HG02840 (cell line): ENCODE measurements around the gene MYOZ3.

Experiments used
- ATAC-seq: cut with Tn5 transposase; IDR thresholded peaks from one replicate; pipeline ENCODE4 v1.9.1; 2021; ENCODE audit warnings: mild to moderate bottlenecking, moderate library complexity, moderate number of reproducible peaks; ENCODE audit not compliant: unreplicated experiment, low FRiP score

Gene MYOZ3, protein sequence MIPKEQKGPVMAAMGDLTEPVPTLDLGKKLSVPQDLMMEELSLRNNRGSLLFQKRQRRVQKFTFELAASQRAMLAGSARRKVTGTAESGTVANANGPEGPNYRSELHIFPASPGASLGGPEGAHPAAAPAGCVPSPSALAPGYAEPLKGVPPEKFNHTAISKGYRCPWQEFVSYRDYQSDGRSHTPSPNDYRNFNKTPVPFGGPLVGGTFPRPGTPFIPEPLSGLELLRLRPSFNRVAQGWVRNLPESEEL

DNA sequence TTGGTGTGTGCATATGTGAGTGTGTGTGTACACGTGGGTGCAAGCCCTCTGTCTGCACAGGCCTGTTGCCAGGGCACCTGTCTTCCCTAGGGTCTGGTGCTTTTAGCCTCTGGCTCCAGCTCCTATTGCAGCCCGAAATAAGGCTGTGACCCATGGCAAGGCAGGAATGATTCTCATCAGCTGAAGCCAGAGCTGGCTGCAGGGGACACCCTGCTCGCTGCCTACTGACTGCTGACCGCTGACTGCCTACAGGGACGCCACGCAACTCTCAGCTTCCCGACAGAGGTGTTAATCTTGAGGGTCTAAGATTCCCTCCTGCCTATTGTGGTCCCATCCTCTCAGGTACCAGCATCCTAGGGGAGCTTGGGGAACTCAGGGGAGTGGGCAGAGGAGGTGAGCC lies at the start of gene MYOZ3:
Gene MYOZ3 (plus strand): TSS at position 166 of the 400 bp plus-strand sequence. CDS start 1,691 bp downstream, outside the sequence.
- no peak for ATAC-seq

DNA sequence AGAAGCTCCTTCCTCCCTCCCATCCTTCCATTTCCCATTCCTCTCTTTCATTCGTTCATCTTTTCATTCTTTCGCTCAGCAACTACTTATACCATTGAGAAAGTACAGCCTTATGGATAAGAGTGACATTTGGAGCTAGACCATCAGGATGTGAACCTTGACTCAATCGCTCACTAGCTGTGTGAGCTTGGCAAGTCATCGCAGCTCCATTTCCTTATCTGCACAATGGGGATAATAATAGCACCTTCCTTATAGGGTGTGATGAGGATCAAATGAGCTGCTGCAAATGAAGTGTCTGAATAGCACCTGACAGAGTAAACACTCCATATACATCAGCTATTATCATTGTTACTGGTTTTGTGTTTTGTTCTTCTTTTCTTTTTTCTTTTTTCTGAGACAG lies 48.6 kb upstream of the MYOZ3 start:
- no peak for ATAC-seq

DNA sequence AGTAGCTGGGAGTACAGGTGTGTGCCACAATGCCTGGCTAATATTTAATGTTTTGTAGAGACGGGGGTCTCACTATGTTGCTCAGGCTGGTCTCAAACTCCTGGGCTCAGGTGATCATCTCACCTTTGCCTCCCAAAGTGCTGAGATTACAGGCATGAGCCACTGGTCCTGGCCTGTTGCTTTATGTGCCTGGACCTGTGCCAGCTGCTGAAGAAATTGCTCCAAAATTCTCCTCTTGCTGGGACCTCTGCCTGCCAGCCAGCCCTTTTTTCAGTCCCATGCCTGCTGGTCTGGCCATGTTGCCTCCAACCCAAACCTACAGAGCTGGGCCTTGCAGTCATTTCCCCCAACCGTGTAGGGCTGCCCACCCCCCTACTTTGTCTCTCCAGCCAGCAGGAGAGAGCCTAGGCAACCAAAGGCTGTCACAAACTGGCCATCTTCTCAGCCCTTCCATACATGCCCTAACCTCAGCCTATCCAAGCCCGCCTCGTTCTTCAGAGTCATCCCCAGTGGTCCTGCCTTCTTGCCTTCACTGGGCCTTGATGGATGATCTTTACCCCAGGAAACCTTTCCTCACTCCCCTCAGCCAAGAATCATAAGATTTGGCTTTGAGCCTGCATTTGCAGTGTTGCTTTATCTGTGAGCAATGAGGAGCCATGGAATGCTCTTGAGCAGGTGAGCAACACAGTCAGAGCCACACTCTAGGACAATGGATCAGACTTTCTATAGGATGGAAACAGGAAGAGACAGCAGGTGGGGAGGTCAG lies 48.0 kb upstream of the MYOZ3 start:
- no peak for ATAC-seq

DNA sequence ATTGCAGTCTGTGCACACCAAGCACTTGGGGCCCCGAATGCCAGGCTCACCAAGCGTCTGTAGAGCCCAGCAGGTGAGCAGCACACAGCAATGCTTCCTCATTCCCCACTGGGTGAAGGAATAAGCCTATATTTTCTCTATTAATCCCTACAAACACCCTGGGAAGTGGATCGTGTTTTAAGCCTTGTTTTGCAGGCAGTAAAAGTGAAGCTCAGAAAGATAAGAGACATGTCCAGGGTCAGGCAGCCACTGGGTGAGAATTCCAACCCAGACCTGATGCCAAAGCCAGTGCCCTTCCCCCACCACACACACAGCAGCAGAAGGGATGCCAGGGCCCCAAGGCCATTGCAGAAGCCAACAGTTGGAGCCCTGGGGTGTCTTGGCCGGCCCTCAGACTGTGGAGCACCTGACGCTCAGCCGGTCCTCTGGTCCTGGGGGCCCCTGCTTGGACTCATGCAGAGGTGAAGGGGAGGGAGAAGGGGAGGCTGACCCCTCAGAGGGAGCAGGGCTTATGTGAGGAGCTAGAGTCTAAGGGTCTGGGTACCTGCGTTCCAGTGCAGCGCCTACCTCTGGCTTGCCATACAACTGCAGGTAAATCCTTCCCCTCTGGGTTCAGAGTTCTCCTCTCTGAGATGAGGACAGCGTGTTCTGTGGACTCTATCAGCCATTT lies 46.9 kb upstream of the MYOZ3 start:
- no peak for ATAC-seq

DNA sequence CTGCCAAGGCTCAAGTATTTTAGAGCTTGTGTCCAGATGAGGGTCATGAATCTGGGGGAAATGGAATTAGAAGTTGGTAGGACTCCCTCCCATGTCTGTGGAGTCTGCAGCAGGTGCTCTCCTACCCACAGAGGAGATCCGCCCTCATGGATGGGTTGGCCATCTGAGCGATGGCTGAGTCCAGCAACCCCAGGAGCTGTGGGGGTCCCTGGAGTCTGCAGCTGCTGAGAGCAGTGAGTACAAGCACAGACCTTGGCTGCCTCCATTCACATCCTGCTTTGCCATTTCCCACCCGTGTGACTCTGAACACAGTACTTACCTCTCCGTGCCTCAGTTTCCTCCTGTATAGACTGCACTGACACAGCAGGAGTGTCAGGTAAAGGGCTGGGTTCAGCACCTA lies 46.4 kb upstream of the MYOZ3 start:
- ATAC-seq = no peak

DNA sequence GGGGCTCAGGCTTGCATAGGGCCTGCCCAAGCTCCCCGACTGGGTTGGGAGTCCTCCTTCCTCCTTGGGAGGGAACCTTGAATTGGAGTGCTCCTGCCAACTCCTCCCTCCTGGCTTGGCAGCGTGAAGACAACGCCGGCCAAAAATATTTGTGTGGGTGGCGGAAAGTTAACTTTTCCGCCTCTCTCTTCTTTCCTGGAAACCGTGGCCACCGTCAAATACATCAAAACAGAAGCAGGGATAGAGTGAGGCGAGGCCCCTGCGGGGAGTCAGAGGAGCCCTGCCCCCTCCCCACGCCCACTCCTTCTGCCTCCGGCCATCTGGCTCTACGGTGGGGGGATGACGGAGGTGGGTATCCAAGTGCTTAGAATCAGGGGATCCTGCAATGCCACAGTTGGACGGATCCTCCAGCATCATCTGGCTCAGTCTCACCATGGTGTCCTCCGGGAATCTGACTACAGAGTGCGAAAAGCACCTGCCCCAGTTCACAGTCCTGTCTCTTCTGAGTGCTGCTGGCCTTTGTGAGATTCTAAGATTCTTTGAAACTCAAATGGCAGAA lies 45.8 kb upstream of the MYOZ3 start:
- no peak for ATAC-seq

DNA sequence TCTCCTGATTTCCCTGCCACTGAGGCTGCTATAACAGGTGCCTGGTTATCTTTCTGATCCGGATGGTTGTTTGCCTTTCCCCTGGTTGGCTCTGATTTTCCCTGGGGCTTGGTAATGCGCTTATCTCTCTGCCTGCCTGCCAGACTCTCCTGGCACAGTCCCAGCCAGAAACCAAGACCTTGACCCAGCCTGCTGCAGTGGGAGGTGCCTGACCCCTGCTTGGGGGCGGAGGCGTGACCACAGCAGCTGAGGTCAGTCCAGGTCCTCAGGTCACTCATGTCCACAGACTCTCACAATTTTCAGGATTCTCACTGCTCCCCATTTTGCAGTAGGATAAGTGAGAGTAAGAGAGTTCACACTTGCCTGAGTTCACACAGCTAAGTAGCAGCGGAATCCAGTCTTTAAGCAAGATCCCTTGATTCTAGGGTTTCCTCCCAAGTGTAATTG lies 45.0 kb upstream of the MYOZ3 start:
- no peak for ATAC-seq

DNA sequence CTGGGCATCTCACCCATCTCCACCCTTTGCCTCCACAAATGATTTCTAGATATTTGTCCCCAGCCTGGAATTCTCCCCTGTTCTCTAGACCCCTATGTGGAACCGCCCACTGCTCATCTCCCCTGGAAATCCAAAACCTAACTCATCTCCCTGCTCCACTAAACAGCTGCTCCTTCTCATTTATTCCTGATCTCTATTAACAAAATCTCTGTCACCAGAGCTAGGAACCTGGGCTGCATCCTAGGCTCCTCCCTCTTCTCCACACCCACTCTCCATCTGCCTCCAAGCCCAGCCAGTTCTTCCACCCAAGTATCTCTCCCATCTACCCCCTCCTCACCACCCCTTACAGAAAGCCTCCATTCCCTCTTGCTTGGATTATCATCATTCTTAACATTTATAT lies 44.5 kb upstream of the MYOZ3 start:
- no peak for ATAC-seq

DNA sequence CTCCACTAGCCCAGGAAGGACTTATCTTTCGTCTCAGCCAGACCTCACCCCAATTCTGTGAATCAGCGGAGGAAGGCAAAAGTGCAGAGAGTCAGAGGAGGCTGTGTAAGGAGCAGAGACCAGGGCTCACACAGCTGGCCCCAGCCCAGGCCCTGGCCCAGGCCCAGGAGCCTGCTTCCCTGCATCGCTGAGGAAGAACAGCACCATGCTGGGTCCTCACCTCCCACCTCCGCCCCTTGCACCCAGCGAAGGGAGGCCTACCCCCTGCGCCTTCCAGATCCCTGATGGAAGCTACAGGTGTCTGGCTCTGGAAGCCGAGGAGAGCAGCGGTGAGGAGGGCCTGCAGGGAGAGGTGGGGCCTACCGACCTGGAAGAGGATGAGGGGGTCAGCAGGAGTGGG lies 42.9 kb upstream of the MYOZ3 start:
- no peak for ATAC-seq

DNA sequence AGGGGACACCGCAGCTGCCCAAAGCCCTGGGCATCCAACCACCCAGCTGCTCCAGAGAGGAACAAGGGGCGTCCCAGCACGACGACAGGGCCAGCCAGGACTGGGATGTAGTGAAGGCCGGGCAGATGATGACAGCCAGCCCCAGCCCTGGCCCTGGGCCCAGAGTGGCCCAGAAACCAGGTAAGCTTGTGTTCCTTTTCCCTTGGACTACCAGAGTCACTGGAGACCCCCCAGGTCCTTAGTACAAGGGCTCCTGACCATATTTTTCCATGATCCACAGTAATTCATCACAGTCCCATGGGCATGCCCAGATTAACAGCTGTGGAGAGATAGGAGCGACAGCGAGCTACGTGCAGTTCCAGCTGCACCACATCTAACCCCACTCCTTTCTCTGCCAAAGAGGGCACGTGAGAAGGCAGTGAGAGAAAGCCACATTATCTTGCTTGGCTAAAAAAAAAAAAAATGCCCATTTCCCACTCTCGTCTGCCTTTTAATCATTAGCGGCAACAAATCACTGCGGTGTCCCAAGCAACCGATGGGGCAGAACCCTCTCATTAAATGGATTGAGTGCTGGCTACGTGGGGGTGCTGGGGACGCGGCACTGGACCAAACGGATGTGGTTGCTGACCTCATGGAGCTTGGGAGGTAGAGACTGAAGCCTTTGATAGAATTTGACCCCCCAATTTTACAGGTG lies 42.3 kb upstream of the MYOZ3 start:
- no peak for ATAC-seq

DNA sequence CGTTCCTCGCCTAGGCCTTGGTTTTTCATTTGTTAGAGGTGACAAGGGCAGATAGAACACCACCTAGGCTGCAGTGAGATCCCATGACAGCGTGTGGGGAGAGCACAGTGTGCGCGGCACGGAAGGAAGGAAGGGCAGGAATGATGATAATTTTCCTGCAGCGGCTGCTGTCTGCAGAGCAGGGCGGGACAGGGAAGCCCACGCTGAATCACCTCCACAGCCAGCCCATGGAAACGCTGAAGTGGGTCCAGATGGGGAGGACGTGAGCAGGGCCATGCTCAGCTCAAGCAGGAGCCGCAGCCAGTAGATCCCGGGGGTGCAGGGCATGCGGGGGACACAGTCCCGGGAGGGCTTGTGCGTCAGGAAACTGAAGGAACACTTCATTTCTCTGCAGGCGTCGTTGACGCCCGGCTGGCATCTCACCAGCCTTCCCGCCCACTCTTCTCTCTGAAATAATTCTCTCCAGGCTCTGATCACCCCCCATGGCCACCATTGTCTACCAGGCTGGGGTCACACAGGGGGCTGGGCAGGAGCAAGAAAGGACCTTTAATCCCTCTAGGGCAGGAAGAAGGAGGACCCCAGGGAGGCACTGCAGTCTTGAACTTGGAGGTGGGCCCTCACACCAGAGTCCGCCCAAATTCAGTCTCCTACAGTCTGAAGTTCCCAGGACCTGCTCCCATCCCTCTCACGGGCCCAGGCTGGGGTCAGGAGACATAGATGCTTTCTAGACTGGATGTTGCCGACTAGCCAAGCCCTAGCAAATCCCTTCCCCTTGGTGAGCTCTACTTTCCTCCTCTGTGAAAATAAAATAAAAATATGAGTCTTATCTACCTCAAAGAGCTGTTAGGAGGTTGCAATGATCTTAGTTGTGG lies 41.5 kb upstream of the MYOZ3 start:
- no peak for ATAC-seq

DNA sequence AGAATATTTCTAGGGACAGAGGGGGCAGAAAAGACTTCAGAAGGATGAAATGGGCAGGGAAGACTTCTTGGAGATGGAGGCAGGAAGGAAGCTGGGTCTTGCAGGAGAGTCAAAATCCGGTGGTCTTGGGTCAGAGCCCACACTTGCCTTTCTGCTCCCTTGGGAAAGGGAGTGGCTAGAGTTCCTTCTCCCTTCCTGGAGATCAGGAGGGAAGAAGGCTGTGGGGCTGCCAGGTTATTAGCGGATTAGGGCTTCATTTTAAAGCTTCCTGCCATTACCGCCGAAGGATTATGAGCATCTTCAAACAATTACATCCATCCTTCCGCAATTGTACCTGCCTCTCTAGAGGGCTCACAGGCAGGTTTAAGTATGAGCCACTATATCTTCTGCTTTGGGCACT lies 39.8 kb upstream of the MYOZ3 start:
- no peak for ATAC-seq

DNA sequence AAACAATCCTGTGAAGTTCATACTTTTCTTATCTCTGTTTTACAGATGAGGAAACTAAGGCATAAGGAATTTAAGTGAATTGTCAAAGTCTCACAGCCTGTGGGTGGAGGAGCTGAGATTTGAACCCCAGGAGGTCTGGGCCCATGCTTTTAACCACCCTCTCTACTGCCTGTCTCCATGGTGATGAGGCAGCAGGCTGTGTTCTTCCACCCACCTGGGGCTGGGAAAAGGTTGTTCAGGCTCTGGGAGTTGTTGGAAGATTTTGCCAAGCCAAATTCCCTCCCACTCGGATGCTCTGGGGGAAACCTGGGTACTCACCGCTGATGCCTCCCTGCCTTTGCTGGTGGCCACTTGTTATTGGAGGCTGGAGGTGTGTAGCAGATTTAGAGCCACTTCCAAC lies 38.9 kb upstream of the MYOZ3 start:
- ATAC-seq = no peak

DNA sequence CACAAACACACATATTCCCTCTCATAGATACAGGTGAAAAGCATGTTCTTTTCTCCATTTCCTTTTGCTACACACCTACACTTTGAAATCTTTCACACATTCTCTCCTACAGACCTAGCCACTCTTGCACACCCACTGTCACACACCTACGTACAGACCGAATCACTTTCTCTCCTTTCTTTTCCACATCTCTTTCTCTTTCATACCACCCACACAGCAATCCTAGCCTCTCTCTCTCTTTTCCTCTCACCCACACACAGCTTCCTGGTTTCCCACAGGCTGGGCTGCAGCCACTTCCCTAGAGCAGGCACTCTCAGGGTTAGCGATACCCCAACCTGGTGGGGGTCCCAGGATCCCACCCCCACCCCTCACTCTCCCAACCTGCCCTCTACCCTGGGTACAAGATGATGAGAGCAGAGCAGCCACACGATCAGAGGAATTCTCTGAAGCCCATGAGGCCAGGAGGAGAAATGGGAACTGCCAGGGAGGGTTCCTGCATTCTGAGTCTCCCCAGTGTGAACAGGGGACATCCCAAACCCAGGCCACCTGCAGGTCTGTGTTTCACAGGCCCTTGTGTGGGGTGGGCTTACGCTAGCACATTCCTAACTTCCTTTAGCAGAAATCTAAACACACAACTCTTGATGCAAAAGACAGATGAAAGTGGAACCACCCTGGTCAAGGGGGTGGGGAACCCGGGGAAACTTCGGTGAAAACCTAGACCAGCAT lies 37.7 kb upstream of the MYOZ3 start:
- no peak for ATAC-seq

DNA sequence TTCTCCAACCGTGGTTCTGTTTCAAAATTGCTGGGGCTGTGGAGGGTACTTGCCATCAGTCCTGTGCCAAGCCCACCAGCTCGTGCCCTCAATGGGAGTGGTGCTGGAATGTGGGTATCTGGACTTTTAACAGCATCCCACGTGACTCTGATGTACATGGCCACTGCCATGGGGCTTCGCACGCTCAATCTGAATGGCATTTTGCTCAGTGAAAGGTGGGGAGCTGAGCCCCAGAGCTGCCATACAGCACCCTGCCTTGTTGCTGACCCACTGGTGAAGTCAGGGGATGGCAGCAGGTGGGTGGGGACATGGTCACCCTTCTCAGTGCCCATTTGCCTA lies 37.2 kb upstream of the MYOZ3 start:
- ATAC-seq = no peak

DNA sequence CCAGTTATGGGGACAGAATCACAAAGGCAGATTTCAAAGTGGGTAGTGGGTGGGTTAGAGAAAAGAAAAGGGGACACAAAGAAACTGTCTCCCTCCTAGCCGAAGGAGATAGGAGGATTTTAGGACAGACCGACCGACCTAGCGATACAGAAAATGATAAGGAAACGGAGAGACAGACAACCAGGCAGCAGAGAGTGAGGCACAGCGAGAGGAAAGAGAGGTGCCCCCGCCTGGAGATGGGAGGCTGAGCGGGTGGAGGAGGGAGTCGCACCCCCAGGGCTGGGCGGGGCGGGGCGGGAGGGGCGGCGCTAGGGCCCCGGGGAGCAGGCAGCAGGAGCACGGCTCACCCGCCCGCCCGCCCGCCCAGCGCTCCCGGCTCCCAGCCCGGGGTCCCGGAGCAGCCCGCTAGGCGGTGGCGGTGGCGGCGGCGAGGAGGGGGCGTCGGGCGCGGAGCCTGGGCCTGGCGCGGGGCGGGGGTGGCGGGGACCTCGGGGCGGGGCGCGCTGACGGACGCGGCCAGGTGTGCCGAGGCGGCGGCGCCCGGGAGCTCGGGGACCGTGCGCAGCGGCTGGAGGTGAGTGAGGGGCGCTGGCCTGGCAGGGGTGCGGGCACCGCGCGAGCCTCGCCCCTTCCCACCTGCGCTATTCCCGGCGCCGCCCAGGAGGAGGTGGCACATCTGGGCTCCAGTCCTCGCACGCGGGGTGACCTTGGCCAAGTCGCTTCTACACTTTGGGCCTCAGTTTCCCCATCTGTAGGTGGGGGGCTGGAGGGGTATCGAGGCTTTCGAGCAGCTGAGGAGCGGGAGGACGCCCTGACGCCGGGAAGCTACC lies 36.5 kb upstream of the MYOZ3 start:
- no peak for ATAC-seq

DNA sequence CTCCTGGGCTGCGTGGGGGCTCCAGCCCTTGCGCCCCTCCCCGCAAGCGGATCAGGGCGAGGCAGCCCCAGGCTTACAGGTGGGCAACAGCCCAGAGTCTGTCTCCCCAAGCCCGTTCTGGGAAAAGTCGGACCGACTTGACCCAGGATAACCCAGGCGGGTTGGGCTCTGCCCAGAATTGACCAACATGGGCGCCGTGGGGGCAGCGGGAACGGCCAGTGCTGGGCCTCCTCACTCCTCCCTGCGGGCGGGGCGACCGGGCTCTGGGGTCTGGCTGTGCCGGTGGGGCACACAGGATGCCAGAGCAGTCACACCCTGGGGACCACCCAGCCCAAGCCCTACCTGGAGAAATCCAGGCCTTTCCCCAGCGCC lies 35.9 kb upstream of the MYOZ3 start:
- ATAC-seq = no peak
